ENCODE measurements around the gene IGFL4.

IGFL4 gene

DNA sequence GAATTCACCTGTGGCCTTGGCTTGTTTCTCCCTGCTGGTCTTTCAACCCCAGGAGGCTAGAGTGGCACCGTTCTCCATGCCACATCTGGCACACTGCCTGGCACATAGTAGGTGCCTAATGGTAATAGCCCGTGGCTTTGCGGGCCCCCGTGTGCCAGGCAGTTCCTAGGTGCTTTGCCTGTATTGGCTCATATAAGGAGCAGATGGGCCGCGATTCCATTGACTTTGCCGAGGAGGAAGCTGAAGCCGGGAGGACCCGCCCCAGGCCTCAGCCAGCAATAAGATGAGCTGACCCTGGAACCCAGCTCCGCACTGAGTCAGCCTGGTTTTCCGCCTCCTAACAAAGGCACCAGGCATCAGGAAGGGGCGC is 18.8 kb downstream of the IGFL4 start:
- in situ Hi-C loops (cut with HindIII; ENCODE audit: low sequenced_read_pairs): no loop called here

DNA sequence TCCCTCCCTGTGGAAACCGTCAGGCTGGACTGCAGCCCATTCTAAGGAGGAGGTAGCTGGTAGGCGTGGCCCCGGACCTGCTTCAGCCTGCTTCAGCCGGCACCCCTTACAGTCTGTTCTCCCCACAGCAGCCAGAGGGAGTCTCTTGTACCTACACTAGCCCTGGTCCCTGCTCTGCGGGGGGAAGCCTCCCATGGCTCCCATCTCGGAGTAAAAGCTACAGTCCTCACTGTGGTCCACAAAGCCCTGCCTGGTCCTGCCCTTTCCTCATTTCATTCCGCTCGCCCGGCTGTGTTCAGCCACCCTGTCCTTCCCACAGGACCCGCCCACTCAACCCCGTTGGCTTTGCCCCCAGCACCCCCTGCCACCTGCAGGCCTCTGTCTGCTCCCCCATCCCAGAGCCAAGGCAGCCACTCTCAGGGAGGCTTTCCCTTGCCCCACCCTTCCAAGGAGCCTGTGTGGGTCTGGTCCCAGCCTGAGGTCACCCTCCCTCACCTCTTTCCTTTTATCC is 19.2 kb downstream of the IGFL4 start:
- in situ Hi-C loops (cut with HindIII; ENCODE audit: low sequenced_read_pairs): no loop called here

GRCh38 chr19:46020819-46021125 is 20.0 kb downstream of the IGFL4 start:
- in situ Hi-C loops (cut with HindIII; ENCODE audit: low sequenced_read_pairs): no loop called here

- in situ Hi-C loops (cut with HindIII; ENCODE audit: low sequenced_read_pairs): no loop called here
These were observed 21.5 kb downstream of the IGFL4 start for GRCh38 chr19:46019270-46019669.

GRCh38 chr19:46018729-46019251 is 22.0 kb downstream of the IGFL4 start:
- in situ Hi-C loops (cut with HindIII; ENCODE audit: low sequenced_read_pairs): no loop called here

DNA sequence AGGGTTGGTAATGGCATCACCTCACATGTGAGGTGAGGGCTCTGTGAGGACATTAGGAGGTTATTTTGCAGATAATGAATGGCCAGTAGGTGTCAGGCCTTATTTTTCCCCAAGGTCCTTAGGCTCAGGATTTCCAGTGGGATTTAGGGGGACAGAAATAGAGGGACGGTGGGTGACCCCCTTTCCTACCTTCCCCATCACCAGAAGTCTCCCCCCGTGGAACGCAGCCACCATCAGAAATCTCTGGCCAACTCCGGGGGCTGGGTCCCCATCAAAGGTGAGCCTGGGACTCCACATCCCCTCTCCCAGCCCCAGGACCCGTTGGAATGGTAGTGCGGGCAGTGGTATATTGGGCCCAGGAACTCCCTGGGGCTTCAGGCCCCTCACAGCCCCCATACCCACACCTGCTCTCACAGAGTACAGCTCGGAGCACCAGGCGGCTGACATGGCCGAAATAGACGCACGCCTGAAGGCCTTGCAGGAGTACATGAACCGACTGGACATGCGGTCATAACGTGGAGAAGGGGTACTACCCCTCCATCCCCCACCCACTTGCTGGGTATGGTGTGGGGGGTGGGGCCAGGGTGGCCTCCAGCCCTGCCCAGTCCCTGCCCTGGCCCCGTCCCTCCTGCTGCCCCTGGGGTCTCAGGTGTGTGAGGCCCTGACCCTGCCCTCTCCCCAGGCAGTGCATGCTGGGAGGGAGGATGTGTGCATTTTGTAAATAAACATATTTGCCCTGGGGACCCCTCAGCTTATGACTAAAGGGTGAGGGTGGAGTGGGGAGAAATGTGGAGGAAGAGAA is 22.7 kb downstream of the IGFL4 start:
- in situ Hi-C loops (cut with HindIII; ENCODE audit: low sequenced_read_pairs): no loop called here

- in situ Hi-C loops (cut with HindIII; ENCODE audit: low sequenced_read_pairs): no loop called here
These were observed 23.7 kb downstream of the IGFL4 start for GRCh38 chr19:46017095-46017429.

- in situ Hi-C loops (cut with HindIII; ENCODE audit: low sequenced_read_pairs): no loop called here
These were observed 24.2 kb downstream of the IGFL4 start for GRCh38 chr19:46016426-46017094.

DNA sequence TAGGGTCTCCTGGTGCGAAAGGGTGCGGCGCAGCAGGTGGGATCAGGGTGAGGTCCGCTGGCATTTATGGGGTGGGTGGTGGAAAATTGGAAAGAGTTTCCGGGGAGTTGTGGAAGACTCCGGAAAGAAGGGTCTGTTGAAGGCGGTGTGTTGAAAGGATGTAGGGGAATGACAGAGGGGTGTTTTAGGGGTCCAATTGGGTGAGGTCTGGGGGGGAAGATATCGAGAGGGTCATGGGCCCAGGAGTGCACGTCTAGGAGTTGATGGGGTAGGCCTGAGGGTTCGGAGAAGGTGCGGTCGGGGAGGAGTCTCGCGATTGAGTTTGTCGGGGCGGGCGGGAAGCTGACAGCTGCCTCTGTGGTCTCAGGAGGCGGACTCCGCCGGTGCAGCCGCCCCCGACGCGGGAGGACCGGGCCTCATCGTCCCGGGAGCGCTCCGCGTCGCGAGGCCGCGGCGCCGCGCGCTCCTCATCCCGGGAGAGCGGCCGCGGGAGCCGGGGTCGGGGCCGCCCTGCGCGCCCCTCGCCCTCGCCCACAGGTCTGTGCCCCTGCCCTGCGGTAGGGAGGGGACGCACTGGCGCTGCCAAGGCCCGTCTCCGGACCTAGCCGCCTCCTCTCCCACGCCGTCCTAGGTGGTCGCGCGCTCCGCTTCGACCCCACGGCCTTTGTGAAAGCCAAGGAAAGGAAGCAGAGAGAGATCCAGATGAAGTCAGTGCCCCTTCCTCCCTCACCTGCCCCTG is 24.9 kb downstream of the IGFL4 start:
- in situ Hi-C loops (cut with HindIII; ENCODE audit: low sequenced_read_pairs): no loop called here

DNA sequence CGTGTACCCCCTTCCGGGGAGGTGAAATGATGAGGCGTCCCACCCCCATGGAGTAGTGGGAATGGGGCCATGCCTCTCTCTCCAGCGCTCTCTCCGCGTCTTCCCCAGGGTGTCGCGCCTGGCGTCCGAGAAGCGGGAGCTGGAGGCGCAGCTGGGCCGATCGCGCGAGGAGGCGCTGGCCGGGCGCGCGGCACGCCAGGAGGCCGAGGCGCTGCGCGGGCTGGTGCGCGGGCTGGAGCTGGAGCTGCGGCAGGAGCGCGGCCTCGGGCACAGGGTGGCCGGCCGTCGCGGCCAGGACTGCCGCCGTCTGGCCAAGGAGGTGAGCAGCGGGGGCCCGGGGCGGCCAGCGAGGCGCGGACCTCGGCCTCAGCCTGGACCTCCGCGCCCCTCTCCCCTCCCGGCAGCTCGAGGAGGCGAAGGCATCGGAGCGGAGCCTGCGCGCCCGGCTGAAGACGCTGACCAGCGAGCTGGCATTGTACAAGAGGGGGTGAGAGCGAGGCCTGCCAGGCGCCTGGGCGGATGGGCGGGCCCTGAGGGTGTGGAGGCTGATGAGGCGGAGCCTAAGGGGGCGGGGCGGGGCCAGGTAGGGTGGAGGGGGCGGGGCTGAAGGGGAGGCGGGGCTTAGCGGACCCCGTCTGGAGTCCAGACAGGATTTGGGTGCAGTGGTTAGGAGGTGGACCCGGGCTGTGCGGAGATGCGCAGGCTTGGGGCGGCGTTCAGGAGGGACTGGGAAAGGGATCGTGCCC is 25.7 kb downstream of the IGFL4 start:
- in situ Hi-C loops (cut with HindIII; ENCODE audit: low sequenced_read_pairs): no loop called here

DNA sequence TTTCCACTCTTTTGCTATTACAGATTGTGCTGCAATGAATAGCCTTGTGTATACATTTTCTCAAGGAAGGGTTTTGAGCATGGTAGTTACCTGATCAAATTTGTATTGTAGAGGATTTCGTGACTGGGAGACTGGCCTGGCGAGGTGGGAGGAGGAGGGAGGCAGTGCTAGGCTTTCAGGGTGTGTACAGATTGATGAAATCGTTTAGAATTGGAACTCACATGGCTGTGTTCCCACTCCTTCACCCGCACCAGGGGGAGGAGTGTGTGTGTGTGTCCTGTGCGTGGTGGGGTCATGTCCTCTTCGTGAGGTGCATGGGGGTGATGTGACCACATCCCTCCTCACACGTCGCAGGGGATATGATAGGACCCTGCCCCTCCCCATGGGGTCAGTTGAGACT is 26.3 kb downstream of the IGFL4 start:
- in situ Hi-C loops (cut with HindIII; ENCODE audit: low sequenced_read_pairs): no loop called here

GRCh38 chr19:46009530-46010510 is 31.0 kb downstream of the IGFL4 start:
- in situ Hi-C loops (cut with HindIII; ENCODE audit: low sequenced_read_pairs): no loop called here

DNA sequence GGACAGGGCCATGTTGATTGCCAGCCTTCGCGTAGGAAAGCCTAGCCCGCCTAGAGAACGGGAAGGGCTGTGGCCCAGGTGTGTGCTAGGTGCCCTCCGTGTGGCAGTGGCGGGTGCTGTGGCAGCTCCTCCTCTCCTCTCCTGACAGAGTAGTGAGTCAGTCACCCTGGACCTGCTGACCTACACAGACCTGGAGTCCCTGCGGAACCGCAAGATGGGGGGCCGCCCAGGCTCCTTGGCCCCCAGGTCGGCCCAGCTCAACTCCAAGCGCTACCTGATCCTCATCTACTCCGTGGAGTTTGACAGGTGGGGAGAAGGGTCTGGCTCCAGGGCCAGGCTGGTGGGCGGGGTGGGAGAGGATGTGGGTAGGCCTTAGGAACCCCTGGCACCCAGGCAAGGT is 34.4 kb downstream of the IGFL4 start:
- in situ Hi-C loops (cut with HindIII; ENCODE audit: low sequenced_read_pairs): no loop called here

DNA sequence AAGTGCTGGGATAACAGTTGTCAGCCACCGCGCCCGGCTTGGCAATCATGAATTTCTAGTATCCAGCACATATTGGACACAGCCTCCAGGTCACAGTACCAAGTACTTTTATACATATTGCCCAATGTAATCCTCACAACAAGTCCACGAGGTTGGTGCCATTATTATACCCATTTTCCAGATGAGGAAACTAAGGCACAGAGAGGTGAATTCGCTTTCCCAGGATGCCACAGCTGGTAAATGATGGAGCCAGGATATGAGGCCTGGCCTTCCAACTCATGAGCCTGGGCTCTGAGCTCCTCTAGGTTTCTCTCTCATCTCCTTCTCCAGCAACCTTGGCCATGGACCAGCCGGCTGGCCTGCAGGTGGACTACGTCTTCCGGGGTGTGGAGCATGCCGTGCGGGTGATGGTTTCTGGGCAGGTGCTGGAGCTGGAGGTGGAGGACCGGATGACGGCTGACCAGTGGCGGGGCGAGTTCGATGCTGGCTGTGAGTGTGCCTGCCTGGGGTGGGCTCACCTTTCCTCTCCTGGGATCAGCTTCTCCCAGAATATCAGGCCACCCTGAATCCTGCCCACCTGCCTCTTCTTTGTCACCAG is 38.0 kb downstream of the IGFL4 start:
- in situ Hi-C loops (cut with HindIII; ENCODE audit: low sequenced_read_pairs): no loop called here

- in situ Hi-C loops (cut with HindIII; ENCODE audit: low sequenced_read_pairs): no loop called here
These were observed 40.1 kb downstream of the IGFL4 start for GRCh38 chr19:46000491-46001246.

DNA sequence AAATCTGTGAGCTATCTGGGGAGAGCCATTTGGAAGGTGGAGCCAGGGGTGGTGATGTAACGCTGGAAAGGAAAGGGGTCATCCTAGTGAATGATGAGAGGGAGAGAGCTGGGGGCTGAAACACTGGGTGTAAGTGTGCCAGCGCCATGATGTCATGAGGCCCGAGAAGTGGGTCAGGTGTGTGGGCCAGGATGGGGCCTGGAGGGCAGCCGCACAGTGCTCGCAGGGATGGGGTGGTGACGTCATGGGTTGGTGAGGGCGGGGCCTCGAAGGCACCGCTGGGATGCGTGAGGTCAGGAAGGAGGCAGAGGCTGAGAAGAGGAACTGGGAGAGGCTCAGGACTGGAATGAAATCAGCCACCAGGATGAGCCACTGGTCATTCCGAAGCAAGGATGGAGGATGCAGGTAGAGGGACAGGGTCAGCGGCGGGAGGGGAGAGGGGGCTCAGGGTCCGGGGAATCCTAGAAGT is 41.1 kb downstream of the IGFL4 start:
- in situ Hi-C loops (cut with HindIII; ENCODE audit: low sequenced_read_pairs): no loop called here

DNA sequence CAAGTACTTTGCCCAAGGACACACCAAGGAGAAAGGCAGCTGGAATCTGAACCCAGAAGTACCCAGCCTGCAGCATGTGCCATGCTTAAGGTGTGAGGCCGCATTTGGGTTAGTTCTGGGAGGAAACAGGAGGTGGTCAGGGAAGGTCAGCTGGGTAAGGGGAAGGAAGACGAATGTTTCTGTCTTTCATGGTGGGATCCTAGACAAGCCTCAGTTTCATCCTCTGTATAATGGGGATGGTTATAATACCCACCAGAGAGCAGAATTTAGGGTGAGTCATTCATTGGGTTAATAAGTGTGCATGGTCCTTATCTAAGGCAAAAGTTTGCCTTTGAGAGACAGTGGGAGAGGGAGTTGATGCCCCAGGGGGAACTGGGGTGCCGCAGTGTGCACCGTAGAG is 42.0 kb downstream of the IGFL4 start:
- in situ Hi-C loops (cut with HindIII; ENCODE audit: low sequenced_read_pairs): no loop called here

- in situ Hi-C loops (cut with HindIII; ENCODE audit: low sequenced_read_pairs): no loop called here
These were observed 43.9 kb downstream of the IGFL4 start for GRCh38 chr19:45996933-45997332.
